Kidney glomerular epithelial cell (primary cell): ENCODE measurements around the gene MELK.
A peak's percentile ranks its signal among the peaks of the same experiment; 100 is the strongest.
"Not testable (repeated sequence)": the region's sequence is repeated elsewhere in the genome, so short reads cannot be mapped to it uniquely, and the experiment has no call there.

Experiments used
- DNase-seq: peaks from one replicate; lab custom pipeline; 2025; lab: John Stamatoyannopoulos, UW

Gene MELK

DNA sequence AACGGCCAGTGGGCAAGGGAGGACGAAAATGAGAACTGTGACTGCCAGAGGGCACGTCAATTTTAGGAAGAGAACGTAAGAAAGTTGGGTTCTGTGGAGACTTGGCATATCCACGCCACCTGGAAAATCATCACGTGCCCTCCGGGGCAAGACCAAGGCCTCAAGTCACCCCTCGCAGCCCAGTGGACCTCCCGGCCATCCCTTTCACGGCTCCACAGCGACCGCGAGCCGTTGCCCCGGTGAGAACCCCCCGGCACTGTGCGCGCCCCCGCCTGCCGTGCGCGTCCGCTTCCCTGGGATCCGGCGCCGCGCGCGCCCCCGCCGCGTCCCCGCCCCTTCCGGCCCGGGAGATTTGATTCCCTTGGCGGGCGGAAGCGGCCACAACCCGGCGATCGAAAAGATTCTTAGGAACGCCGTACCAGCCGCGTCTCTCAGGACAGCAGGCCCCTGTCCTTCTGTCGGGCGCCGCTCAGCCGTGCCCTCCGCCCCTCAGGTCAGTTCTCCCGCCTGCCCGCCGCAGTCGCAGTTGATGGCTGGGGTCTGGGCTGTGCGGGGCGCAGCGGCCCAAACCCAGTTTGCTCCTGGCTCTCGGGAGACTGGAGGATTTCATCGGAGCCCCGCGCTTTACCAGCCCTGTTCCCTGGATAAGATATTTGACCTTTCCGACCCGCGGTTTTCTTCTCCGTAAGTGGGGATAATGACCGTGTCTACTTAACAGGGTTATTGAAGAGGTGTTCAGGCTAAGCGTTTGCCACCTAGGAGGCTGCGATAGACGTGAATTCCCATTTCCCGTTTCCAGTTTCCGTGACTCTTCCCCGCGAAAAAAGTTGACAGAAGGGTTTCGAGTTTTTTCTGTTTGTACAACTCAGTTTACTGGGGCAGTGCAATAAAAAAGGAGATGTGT lies at the start of gene MELK:
Gene MELK, plus strand, starts transcription at position 381 of the 904 bp plus-strand sequence. CDS start 8,787 bp downstream, outside the sequence.
- DNase-seq = peak; percentile 72

DNA sequence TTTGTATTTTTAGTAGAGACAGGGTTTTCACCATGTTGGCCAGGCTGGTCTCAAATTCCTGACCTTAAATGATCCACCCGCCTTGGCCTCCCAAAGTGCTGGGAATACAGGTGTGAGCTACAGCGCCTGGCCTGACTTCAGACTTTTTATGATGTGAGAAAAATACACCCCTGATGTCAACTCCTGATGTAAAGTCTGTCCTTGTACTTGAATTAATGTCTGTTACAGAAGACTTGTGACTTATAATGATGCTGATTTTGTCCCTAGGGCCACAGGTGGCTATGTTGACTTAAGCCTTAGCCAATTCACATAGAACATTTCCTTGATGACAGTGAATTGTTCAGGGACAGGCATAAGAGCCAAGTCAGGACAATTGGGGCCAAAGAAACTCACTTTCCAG lies 42.5 kb upstream of the MELK start:
- DNase-seq = no peak

- no peak for DNase-seq
Observed at GRCh38 chr9:36532353-36532752, 40.3 kb upstream of the MELK start.

DNA sequence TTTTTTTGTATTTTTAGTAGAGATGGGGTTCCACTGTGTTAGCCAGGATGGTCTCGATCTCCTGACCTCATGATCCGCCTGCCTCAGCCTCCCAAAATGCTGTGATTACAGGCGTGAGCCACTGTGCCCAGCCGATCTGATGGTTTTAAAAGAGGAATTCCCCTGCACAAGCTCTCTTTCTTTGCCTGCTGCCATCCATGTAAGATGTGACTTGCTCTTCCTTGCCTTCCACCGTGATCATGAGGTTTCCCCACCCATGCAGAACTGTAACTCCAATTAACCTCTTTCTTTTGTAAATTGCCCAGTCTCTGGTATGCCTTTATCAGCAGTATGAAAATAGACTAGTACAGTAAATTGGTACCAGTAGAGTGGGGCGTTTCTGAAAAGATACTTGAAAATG lies 39.0 kb upstream of the MELK start:
- not testable (repeated sequence) for DNase-seq

- DNase-seq = no peak
Observed at GRCh38 chr9:36535107-36535506, 37.6 kb upstream of the MELK start.

DNA sequence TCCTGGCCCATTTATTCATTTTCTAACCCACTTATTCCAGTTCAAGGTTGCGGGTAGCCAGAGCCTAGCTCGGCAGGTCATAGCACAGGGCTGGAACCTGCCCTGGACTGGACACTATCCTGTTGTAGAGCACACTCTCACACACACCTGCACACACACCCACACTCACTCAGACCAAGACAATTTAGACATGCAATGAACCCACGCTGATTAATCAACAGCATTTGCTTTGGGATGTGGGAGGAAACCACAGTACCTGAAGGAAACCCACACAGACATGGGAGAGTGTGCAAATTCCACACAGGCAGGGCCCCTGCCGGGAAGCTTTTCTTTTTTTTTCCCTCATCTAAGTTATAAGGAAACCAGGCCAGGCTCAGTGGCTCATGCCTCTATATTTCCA lies 34.8 kb upstream of the MELK start:
- no peak for DNase-seq

DNA sequence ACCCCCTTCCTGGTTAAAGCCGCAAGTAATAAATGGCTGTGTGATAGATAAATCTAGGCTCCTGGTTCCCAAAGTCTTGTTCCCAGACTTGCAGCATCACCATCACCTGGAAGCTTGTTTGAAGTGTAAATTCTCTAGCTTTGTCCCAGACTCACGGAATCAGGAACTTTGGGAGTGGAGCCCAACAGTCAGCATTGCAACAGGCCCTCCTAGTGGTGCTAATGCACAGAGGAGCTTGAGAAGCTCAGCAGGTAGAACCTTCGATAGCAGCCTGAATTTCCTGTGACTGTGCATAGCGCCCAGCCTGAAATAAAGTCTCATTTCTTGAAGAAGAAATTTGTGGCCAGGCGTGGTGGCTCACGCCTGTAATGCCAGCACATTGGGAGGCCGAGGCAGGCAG lies 30.3 kb upstream of the MELK start:
- no peak for DNase-seq

DNA sequence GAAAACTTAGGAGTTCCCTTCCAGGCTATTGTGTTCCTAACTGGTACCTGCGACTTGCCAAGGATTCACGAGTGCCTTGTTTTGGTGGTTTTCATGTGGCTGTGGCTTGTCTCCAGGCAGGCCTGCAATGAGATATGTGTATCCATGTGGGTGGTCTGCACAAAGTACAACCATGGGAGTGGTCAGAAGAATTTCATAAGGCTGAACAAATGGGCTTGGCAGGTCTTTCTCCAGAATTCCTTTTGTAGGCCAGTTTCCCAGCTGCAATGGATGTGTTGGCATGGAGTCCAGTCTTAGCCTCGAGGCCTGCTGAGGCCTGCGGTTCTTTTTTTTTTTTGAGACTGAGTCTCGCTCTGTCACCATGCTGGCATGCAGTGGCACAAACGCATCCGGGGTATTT lies 28.8 kb upstream of the MELK start:
- no peak for DNase-seq

GRCh38 chr9:36547598-36547997 lies 25.1 kb upstream of the MELK start:
- DNase-seq = no peak

DNA sequence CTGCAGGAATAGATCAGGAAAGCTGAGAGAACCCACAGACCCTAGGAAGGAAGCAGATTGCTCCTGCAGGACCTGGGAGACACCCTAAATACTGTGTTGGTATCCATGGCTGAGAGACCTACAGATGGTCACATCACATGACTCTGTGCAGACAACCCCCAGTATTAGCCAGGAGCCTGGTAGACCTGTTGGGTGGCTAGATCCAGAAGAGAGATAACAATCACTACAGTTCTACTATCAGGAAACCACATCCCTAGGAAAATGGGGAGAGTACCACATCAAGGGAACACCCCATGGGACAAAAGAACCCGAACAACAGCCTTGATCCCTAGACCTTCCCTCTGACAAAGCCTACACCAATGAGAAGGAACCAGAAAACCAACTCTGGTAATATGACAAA lies 24.2 kb upstream of the MELK start:
- no peak for DNase-seq

DNA sequence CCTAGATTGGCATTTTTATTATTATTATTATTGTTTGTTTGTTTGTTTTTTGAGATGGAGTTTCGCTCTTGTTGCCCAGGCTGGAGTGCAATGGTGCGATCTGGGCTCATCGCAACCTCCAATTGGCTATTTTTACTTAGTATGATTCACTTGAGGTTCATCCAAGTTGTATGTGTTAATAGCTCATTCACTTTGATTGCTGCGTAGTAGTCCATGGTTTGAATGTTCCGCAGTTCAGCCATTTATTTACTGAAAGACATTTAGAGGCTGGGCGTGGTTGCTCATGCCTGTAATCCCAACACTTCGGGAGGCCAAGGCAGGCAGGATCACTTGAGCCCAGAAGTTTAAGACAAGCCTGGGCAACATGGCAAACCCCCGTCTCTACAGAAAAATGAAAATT lies 22.6 kb upstream of the MELK start:
- no peak for DNase-seq

DNA sequence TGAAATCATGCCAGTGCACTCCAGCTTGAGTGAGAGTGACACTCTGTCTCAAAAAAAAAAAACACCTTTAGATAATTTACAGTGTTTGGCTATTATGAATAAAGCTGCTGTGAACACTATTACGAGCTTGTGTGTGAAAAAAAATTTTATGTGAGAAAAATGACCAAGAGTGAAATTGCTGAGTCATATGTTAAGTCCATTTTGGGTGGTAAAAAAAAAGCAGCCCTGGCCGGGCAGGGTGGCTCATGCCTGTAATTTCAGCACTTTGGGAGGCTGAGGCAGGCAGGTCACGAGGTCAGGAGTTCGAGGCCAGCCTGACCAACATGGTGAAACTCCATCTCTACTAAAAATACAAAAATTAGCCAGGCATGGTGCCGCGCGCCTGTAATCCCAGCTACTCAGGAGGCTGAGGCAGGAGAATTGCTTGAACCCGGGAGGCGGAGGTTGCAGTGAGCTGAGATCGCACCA lies 22.0 kb upstream of the MELK start:
- DNase-seq = not testable (repeated sequence)

GRCh38 chr9:36551129-36551528 lies 21.6 kb upstream of the MELK start:
- no peak for DNase-seq

DNA sequence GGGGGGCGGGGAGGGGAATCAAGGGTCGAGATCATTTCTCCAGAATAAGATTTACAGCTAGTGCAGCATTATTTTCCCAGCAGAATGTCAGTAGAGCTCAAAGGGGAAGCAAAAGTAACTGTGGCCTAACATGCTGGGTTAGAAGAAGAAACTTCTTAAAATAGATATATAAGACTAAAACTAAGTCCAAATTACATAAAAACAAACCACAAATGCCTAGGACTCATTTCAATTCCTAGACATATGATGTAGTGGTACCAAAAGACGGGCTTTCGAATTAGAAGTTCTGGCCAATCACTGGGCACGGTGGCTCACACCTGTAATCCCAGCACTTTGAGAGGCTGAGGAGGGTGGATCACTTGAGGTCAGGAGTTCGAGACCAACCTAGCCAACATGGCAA lies 20.8 kb upstream of the MELK start:
- no peak for DNase-seq

GRCh38 chr9:36559036-36559695 lies 13.5 kb upstream of the MELK start:
- DNase-seq = no peak

DNA sequence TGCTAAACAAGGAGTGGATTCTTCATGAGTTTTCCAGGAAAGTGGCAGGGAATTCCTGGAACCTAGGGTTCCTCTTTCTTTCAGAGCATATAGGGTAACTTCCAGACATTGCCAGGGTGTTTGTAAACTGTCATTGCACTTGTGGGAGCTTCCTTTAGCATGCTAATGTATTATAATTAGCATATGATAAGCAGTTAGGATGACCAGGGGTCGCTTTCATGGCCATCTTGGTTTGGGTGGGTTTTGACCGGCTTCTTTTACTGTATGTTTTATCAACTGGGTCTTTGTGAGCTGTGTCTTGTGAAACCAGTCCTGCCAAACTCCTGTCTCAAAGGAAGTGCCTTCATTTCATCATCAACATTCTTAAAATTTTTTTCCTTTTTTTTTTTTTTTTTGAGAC lies 11.9 kb upstream of the MELK start:
- no peak for DNase-seq

GRCh38 chr9:36562801-36563200 lies 9.9 kb upstream of the MELK start:
- not testable (repeated sequence) for DNase-seq

DNA sequence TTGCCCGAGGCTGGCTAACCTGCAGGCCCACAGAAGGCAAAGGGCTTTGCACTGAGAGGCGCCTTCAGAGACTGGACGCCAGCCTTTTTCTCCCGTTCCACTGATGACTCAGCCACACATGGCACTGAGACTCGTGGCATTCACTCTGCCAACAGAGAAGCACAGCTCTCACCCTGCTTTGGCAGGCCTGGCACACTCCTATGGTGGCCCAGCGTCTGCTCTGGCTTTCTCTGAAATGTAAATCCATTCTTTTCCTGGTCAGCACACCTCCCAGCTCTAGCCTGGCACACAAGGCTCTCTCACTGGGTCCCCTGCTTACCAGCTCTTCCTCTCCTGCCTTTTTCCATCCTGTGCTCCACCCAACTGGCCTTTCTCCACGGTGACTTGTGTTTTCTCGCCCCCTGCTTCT lies 5.9 kb upstream of the MELK start:
- DNase-seq = peak; percentile 8

DNA sequence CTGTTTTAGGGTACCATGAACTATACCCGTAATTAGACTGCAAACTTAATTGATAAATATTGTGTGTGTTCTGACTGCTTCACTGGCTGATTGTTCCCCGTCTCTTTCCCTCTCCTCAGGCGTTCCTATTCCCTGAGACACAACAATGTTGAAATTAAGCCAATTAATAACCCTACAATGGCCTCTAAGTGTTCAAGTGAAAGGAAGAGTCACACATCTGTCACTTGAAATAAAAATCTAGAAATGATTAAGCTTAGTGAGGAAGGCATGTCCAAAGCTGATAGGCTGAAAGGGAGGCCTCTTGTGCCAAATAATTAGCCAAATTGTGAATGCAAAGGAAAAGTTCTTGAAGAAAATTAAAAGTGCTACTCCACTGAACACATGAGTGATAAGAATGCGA lies 4.0 kb upstream of the MELK start:
- not testable (repeated sequence) for DNase-seq

- no peak for DNase-seq
Observed at GRCh38 chr9:36571333-36571732, 1.4 kb upstream of the MELK start.

- DNase-seq = not testable (repeated sequence)
Observed at GRCh38 chr9:36574045-36574444, 1.4 kb downstream of the MELK start.

DNA sequence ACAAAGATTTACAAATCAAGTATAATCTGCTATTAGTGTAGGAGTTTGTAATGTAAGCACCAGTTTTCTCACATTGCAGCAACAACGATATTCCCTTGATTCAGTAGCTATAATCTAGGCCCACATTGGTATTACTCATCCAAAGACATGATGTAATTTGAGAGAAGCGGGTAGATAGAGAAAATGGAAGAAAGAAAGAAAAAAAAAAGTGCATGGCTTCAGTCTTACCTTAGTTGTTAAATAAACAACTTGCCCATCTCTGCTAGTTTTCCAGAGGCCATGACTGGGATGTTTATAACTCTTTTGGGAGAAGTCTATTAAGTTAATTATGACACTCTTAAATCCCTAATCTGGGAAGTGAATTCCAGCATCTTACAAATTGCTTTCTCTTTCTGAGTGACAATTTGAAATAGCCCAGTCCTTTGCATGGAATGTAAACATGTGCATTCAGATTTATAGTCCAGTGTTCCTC lies 2.8 kb downstream of the MELK start:
- no peak for DNase-seq

GRCh38 chr9:36576866-36577265 lies 4.2 kb downstream of the MELK start:
- DNase-seq = no peak
